ENCODE measurements around the gene KSR1. TPM values are rescaled to one million over a fixed set of nuclear protein-coding genes. Genes with fewer than 3 reads are reported as not detected.

Gene KSR1
- total and polyA plus RNA-seq, 9 of the 15 experiments (the other 6 are each of a cell fraction or from before 2014, with no cell fraction given) = 1.4 to 51.7 (median 18.4) TPM

DNA sequence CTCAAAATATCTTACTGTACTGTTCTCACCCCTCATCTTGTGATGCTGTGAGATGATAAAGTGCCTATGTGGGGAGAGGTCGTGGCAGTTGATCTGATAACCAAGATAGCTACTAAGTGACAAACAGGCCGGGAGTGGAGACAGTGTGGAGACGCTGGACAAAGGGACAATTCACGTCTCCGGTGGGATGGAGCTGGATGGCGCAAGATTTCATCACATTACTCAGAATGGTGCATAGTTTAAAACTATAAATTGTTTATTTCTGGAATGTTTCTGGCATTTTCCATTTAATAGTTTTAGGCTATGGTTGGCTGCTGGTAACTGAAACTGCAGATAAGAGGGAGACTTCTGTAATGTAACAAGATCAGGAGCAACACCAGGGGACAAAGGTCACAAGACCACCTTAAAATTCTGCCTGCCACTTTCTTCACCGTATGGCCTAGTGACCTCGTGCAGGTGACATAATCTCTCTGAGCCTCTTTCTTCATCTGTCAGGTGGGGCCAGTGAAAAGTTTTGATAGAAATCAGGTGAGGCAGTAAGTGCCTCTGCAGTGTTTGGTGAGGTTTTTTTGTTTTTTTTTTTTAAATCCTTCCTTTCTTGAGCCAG lies 120.3 kb downstream of the KSR1 start (continued):
- no peak for TF ChIP-seq NFIC (IDR thresholded peaks at IDR 0.05)
- TF ChIP-seq, protein P1, sequence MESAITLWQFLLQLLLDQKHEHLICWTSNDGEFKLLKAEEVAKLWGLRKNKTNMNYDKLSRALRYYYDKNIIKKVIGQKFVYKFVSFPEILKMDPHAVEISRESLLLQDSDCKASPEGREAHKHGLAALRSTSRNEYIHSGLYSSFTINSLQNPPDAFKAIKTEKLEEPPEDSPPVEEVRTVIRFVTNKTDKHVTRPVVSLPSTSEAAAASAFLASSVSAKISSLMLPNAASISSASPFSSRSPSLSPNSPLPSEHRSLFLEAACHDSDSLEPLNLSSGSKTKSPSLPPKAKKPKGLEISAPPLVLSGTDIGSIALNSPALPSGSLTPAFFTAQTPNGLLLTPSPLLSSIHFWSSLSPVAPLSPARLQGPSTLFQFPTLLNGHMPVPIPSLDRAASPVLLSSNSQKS (CRISPR knock-in tag; IDR thresholded peaks at IDR 0.05) = no peak
- TF ChIP-seq PHB (CRISPR knock-in tag; IDR thresholded peaks at IDR 0.05) = no peak
- TF ChIP-seq, protein P2, sequence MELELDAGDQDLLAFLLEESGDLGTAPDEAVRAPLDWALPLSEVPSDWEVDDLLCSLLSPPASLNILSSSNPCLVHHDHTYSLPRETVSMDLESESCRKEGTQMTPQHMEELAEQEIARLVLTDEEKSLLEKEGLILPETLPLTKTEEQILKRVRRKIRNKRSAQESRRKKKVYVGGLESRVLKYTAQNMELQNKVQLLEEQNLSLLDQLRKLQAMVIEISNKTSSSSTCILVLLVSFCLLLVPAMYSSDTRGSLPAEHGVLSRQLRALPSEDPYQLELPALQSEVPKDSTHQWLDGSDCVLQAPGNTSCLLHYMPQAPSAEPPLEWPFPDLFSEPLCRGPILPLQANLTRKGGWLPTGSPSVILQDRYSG (tag; conservative IDR thresholded peaks at IDR 0.05; ENCODE audit: low read depth) = no peak
- no peak for TF ChIP-seq BCL6 (CRISPR knock-in tag; IDR thresholded peaks at IDR 0.05)
- TF ChIP-seq HMG20A (CRISPR knock-in tag; conservative IDR thresholded peaks at IDR 0.05) = no peak
- TF ChIP-seq POLR2AphosphoS5 (IDR thresholded peaks at IDR 0.05; ENCODE audit: control insufficient read depth, insufficient read depth, low read depth, low read length) = no peak
- TF ChIP-seq ZEB2 (IDR thresholded peaks at IDR 0.05) = peak; percentile 67; the same call in 1 of the 2 replicates
- TF ChIP-seq MYC (IDR thresholded peaks at IDR 0.05; ENCODE audit: low read depth, low read length) = peak; percentile 47; the same call in 1 of the 2 replicates
- no peak for TF ChIP-seq MYC (CRISPR knock-in tag; IDR thresholded peaks at IDR 0.05; ENCODE audit: borderline replicate concordance, low read depth)
- no peak for TF ChIP-seq SIN3A (IDR thresholded peaks at IDR 0.05; ENCODE audit: borderline replicate concordance in 2 of 2, control insufficient read depth in 1 of 2, low read depth in 2 of 2, low read length in 2 of 2)
- TF ChIP-seq ZNF282 (CRISPR knock-in tag; IDR thresholded peaks at IDR 0.05) = no peak
- no peak for TF ChIP-seq COPS2 (conservative IDR thresholded peaks at IDR 0.05)
- no peak for TF ChIP-seq NFIX (CRISPR knock-in tag; IDR thresholded peaks at IDR 0.05; ENCODE audit: low read depth)
- TF ChIP-seq ETV1 (tag; conservative IDR thresholded peaks at IDR 0.05; ENCODE audit: low read depth) = no peak
- TF ChIP-seq, protein P3, sequence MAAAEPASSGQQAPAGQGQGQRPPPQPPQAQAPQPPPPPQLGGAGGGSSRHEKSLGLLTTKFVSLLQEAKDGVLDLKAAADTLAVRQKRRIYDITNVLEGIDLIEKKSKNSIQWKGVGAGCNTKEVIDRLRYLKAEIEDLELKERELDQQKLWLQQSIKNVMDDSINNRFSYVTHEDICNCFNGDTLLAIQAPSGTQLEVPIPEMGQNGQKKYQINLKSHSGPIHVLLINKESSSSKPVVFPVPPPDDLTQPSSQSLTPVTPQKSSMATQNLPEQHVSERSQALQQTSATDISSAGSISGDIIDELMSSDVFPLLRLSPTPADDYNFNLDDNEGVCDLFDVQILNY (CRISPR knock-in tag; IDR thresholded peaks at IDR 0.05) = no peak
- TF ChIP-seq, protein P4, sequence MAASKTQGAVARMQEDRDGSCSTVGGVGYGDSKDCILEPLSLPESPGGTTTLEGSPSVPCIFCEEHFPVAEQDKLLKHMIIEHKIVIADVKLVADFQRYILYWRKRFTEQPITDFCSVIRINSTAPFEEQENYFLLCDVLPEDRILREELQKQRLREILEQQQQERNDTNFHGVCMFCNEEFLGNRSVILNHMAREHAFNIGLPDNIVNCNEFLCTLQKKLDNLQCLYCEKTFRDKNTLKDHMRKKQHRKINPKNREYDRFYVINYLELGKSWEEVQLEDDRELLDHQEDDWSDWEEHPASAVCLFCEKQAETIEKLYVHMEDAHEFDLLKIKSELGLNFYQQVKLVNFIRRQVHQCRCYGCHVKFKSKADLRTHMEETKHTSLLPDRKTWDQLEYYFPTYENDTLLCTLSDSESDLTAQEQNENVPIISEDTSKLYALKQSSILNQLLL (CRISPR knock-in tag; IDR thresholded peaks at IDR 0.05; ENCODE audit: borderline replicate concordance) = no peak
- no peak for TF ChIP-seq TAF15 (IDR thresholded peaks at IDR 0.05; ENCODE audit: low read depth, low read length)
- no peak for TF ChIP-seq EHMT2 (IDR thresholded peaks at IDR 0.05)
- TF ChIP-seq, protein P5, sequence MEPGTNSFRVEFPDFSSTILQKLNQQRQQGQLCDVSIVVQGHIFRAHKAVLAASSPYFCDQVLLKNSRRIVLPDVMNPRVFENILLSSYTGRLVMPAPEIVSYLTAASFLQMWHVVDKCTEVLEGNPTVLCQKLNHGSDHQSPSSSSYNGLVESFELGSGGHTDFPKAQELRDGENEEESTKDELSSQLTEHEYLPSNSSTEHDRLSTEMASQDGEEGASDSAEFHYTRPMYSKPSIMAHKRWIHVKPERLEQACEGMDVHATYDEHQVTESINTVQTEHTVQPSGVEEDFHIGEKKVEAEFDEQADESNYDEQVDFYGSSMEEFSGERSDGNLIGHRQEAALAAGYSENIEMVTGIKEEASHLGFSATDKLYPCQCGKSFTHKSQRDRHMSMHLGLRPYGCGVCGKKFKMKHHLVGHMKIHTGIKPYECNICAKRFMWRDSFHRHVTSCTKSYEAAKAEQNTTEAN (CRISPR knock-in tag; IDR thresholded peaks at IDR 0.05) = no peak
- TF ChIP-seq ETV6 (IDR thresholded peaks at IDR 0.05; ENCODE audit: borderline replicate concordance in 1 of 2, low read depth in 2 of 2, low read length in 1 of 2) = no peak
- TF ChIP-seq ETV6 (CRISPR knock-in tag; IDR thresholded peaks at IDR 0.05; ENCODE audit: borderline replicate concordance) = no peak
- TF ChIP-seq ZNF507 (tag; conservative IDR thresholded peaks at IDR 0.05) = no peak
- no peak for TF ChIP-seq GTF2A2 (tag; IDR thresholded peaks at IDR 0.05)
